GM18507 (cell line): Measurements from ENCODE around the gene NRG4.
"Not testable (repeated sequence)": the region's sequence is repeated elsewhere in the genome, so short reads cannot be mapped to it uniquely, and the experiment has no call there.

Experiments
- DNase-seq: peaks from one replicate; pipeline ENCODE4 v3.0.0; 2011; ENCODE audit warnings: low read depth; ENCODE audit not compliant: insufficient read length; ENCODE audit errors: extremely low spot score
- FAIRE-seq: peaks from 2 replicates; lab custom pipeline; 2011; peaks lifted over from hg19 to GRCh38; lab: Jason Lieb, UNC

The NRG4 gene

GRCh38 chr15:76011627-76012551, at the start of gene NRG4:
Gene NRG4, minus strand, starts transcription at chr15:76012424. Its CDS starts 1,194 bp downstream, at chr15:76011230.
- no peak for DNase-seq
- FAIRE-seq, result no peak

- DNase-seq (no peak), FAIRE-seq (no peak)
These were observed 49.5 kb upstream of the NRG4 start for GRCh38 chr15:76061700-76062099.

GRCh38 chr15:76060118-76060989, 48.1 kb upstream of the NRG4 start:
- FAIRE-seq (peak; percentile 66), DNase-seq (no peak)

- no peak for FAIRE-seq
- DNase-seq, result peak; percentile 44
These were observed 47.3 kb upstream of the NRG4 start, which contains the start of gene TMEM266 for GRCh38 chr15:76059320-76060117. Gene TMEM266, plus strand, starts transcription at chr15:76059985. Its CDS starts 74,279 bp downstream, at chr15:76134264.

- FAIRE-seq (peak; percentile 68), DNase-seq (no peak)
These were observed 46.6 kb upstream of the NRG4 start for GRCh38 chr15:76058714-76059319.

GRCh38 chr15:76057332-76058000, 45.2 kb upstream of the NRG4 start:
- FAIRE-seq (no peak), DNase-seq (no peak)

GRCh38 chr15:76056931-76057330, 44.7 kb upstream of the NRG4 start:
- peak; percentile 82 for FAIRE-seq
- DNase-seq, result no peak

GRCh38 chr15:76054201-76054600, 42.0 kb upstream of the NRG4 start:
- not testable (repeated sequence) for DNase-seq, FAIRE-seq

- no peak for FAIRE-seq
- DNase-seq, result no peak
These were observed 26.3 kb upstream of the NRG4 start for GRCh38 chr15:76038512-76038911.

- DNase-seq (no peak), FAIRE-seq (no peak)
These were observed 23.4 kb upstream of the NRG4 start for GRCh38 chr15:76035593-76035992.

GRCh38 chr15:76034111-76034510, 21.9 kb upstream of the NRG4 start:
- DNase-seq, result no peak
- FAIRE-seq, result no peak

GRCh38 chr15:76033438-76033837, 21.2 kb upstream of the NRG4 start:
- FAIRE-seq (no peak), DNase-seq (no peak)

GRCh38 chr15:76032046-76032445, 19.8 kb upstream of the NRG4 start:
- DNase-seq, result no peak
- no peak for FAIRE-seq

- DNase-seq (no peak), FAIRE-seq (no peak)
These were observed 12.0 kb upstream of the NRG4 start for GRCh38 chr15:76024021-76024768.

GRCh38 chr15:76013470-76013869, 1.2 kb upstream of the NRG4 start:
- not testable (repeated sequence) for FAIRE-seq, DNase-seq

GRCh38 chr15:76010613-76011012, 1.6 kb downstream of the NRG4 start:
- FAIRE-seq (no peak), DNase-seq (no peak)

- FAIRE-seq (no peak), DNase-seq (no peak)
These were observed 6.0 kb downstream of the NRG4 start for GRCh38 chr15:76006136-76006778.
